GM19324 (cell line): ENCODE measurements around the gene LETM1.
A peak's percentile ranks its signal among the peaks of the same experiment; 100 is the strongest.

Experiments
- ATAC-seq: cut with Tn5 transposase; IDR thresholded peaks from one replicate; pipeline ENCODE4 v1.9.1; 2021; ENCODE audit warnings: mild to moderate bottlenecking, moderate library complexity; ENCODE audit not compliant: unreplicated experiment, low FRiP score

The LETM1 gene

DNA sequence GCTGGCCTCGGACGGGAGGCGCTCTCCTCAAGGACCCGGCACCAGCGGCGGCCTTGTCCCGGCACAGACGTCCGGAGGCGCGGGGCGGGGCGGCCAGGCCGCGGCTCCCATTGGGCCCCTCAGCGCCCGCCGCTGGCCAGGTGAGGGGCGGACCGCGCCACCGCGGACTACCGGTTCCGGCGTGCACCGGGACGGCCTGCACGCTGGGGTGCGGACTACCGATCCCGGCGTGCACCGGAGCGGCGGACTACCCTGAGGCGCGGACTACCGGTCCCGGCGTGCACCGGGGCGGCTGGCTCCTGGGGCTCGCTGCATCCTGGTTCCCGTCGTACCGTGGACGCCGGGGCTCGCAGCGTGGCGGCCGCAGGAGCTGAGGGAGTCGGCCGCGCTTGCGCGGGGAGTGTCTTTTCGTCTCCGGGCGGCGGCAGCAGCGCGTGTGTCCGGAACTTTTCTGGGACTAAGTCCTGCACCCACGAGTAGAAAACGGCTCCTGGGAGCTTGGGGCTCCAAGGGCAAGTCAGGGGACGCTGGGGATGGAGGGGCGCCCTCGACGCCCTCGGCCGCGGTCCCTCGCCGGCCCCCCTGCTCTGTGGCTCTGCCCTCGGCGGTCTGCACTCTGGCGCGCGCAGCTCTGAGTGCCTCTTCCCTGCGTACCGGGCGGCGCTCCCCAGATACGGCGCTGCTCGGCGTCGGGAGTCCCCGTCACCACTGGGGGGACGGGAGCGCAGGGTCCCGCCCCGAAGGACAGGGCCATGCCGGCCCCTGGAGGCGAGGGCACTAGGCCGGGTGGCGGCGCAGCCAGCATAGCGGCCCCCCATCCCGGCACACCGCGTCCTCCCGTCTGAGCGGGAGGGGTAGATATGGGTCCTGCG, at the start of gene LETM1:
TSS of gene LETM1 (minus strand) at position 86 of the 872 bp plus-strand sequence. CDS start 206 bp downstream, outside the sequence.
- peak; percentile 95 for ATAC-seq

DNA sequence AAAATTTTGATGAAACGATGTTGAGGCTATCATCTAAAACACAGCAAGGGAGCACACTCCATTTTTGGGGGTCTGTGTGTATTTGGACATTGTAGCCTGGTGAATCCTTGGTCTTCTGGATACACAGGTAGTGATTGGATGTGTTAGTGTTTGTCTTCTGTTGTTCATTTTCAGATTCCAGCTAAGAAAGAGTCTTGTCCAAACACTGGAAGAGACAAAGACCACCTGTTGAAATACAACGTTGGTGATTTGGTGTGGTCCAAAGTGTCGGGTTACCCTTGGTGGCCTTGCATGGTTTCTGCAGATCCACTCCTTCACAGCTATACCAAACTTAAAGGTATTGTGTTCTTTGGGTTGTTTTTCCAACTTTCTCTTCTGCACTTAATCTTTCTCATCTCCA, 48.1 kb upstream of the LETM1 start:
- ATAC-seq = no peak

DNA sequence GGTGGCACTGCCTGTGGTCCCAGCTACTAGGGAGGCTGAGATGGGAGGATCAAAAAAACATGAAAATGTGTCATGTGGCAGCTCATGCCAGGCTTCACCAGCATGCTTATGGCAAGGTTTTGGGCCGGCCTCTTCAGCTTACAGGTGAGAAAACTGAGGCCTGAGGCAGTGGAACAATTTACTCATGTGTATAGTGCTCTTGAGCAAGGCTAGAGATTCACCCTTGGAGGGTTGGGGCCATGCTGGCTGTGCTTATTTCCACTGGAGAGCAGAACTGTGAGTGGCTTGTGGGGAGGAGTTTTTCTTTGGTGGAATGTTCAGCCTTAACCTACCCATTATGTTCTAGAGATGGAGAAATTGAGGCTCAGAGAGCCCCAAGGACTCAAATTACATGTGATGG, 47.1 kb upstream of the LETM1 start:
- no peak for ATAC-seq

DNA sequence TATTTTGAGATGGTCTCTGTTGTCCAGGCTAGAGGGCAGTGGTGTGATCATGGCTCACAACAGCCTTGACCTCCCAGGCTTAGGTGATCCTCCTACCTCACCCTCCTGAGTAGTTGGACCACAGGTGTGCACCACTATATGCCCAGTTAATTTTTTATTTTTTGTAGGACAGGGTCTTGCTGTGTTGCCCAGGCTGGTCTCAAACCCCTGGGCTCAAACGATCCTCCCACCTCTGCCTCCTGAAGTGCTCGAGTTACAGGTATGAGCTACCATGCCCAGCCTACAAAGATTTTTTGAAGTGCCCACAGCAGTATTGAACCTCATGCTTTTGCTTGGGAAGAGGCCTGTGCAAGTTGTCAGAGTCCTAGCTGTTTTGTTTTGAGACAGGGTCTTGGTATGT, 46.3 kb upstream of the LETM1 start:
- no peak for ATAC-seq

DNA sequence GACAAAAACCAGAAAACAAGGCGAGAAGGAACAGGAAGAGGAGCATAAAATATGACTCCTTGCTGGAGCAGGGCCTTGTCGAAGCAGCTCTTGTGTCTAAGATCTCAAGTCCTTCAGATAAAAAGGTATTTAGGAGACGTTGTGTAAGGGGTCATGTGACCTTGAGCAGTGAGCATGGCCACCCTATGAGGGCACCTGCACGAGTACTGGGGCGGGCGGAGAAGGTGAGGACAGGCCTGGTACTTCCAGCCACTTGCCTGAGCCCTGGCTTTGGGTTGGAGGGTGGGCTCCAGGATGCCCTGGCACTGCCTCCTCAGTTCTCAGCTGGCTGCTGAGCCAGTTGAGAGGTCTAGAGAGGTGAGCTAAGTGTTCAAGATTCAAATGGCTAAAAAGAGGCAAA, 45.2 kb upstream of the LETM1 start:
- ATAC-seq = no peak

DNA sequence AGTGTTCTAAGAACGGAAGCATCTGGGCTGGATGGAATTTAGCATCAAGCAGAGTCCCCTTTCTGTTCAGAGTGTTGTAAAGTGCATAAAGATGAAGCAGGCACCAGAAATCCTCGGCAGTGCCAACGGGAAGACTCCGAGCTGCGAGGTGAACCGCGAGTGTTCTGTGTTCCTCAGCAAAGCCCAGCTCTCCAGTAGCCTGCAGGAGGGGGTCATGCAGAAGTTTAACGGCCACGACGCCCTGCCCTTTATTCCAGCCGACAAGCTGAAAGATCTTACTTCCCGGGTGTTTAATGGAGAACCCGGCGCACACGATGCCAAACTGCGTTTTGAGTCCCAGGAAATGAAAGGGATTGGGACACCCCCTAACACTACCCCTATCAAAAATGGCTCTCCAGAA, 44.7 kb upstream of the LETM1 start:
- ATAC-seq = no peak

DNA sequence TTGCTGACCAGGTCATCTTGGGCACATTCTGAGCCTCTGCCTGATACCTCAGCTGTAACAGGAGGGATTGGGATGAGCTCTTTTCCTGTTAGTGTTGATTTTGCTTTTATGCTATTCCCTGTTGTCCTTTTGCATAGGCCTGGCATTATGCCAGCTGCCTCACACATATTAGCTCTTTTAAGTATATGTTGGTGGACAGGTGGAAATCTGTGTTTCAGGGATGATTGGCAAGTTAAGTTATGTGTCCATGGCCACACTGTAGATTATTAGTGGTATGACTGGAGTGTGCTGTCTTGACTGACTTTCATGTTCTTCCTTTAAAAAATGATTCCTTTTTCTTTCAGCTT, 44.1 kb upstream of the LETM1 start:
- no peak for ATAC-seq

DNA sequence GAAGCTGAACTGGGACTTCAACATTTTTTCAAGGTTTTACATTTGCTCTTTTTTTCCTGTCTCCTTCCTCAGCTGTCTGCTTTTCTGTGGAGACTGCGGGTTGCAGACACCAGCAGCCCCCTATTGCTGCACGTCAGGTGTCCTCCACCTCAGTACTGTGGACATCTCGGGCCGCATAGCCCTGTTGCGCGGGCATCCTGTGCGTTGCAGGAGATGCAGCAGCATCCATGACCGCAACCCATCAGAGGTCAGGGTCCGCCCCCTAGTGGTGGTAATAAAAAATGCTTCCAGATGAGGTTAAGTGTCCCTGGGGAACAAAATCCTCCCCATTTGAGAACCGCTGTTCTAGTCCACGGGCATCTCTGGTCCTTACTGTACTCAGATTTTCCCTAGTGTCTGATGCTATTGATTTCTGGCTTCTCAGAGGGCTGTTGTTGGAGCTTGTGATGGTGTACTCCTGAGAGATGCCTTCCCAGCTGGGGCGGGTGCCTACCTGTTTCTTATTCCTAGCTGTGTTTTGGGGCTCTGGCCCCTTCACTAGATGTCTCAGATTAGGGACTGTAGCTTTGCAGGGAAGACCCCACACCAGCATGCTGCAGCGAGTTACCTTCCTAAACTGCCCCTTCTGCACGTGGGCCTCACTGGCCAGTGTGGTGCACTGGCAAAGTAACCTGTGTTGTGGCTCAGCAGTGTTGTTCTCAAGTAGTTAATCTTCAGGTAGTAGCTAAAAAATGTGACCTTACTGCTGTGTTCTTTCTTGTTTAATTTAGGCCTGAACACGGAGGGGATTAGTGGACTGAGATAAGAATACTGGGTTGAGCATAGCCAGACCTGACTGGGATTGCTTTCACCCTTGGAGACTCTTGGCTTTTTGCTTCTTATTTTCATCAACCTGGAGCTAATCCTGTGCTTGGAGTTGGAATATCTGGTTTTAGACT, 43.5 kb upstream of the LETM1 start:
- peak; percentile 79 for ATAC-seq

DNA sequence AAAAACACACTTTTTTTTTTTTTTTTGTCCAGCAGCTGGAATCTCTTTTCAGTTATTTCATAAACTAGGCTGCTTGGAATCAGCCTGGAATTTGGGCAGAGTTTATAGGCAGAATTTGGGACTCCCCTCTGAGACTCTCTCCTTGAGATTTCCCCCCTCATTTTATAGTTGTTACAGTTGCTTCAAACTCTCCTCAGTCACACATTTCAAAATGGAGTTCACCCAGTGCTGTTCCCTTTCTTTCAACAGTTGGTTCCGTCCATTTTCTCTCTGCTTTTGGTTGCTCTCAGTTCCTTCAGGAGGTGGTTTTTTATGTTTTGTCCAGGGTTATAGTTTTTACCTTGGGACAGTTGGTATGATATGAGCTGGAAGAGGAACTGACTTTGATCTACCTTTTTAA, 42.7 kb upstream of the LETM1 start:
- ATAC-seq = no peak

DNA sequence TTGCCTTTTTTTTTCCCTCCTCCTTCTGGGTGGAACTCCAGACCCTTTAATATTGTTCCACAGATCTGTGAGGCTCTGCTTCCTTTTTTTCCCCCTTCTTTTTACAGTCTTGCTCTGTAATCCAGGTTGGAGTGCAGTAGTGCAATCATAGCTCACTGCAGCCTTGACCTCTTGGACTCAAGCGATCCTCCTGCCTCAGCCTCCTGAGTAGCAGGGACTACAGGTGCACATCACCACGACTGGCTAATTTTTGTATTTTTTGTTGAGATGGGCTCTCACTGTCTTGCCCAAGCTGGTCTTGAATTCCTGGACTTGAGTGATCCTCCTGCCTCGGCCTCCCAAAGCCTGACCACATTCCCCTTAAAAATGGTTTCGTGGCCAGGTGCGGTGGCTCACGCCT, 42.1 kb upstream of the LETM1 start:
- ATAC-seq = no peak

DNA sequence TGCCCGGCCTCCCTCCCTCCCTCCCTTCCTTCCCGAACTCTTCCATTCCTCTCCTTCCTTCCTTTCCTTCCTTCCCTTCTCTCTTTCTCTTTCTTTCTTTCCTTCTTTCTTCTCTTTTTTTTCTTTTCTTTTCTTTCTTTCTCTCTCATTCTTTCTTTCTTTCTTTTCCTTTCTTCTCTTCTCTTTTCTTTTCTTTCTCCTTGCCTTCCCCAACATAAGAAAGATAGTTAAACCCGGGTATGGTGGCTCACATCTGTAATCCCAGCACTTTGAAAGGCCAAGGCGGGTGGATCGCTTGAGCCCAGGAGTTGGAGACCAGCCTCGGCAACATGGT, 40.7 kb upstream of the LETM1 start:
- ATAC-seq = no peak

DNA sequence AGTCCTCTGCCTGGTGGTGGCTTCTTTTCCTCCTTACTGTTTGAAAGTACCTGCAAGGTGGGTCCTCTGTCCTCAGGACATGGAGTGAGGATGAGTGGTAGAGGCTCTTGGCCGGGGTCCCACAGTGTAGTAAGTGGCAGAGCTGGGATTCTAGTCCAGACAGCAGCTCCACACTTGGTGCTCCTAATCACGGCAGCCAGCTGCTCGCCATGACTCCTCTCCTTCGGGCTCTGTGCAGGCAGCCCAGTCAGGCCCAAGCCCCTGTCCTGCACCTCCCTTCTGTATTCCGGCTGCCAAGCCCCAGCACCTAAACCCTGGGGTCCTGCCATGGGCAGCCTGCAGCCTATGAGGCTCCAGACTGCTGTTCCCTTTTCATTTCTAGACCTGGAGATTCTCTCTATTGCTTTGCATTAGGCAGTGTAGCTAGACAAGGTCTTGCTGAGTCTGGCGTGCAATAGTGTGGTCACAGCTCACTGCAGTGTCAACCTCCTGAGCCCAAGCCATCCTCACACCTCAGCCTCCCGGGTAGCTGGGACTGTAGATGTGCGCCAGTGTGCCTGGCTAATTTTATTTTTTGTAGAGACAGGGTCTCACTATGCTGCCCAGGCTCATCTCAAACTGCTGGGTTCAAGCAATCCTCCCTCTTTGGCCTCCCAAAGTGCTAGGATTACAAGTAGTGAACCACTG, 40.2 kb upstream of the LETM1 start:
- ATAC-seq = no peak

DNA sequence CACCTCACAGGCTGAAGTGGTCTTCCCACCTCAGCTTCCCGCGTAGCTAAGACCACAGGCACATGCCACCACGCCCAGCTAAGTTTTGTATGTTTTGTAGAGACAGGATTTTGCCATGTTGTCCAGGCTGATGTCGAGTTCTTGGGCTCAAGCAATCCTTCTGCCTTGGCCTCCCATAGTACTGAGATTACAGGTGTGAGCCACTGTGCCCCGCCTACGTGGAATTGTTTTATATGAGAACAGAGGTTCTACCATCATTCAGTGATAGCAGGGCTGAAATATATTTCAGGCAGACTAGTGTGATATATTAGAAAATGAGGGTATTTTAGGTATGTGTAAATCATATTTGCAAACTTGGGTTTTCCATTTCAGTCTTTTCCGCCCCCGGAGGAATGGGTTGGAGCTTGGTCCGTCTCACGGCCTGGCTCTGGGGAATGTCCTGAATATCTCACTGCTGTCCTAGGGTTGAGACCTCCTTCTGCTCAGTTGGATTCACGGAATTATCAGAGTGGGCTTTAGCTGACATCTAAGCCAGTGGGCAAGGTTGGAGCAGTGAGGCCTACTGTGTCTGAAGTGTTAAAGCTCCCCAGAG, 35.1 kb upstream of the LETM1 start:
- no peak for ATAC-seq

DNA sequence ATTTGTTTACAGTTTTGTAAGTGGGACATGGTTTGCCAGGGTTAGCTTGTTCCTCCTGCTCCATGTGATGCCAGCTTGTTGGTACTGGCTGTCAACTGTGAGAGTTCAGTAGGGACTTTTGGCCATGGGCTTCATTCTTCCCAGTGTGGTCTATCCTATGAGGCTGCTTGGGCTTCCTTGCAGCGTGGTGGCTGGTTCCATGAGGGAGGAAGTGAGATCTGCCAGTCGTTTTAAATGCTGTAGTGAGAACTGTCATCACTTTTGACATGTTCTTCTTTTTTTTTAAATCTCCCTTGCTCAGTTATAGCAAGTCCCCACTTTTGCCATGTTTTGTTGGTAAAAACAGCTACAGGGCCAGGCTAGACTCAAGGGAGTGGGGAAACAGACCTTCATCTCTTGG, 31.1 kb upstream of the LETM1 start:
- no peak for ATAC-seq

DNA sequence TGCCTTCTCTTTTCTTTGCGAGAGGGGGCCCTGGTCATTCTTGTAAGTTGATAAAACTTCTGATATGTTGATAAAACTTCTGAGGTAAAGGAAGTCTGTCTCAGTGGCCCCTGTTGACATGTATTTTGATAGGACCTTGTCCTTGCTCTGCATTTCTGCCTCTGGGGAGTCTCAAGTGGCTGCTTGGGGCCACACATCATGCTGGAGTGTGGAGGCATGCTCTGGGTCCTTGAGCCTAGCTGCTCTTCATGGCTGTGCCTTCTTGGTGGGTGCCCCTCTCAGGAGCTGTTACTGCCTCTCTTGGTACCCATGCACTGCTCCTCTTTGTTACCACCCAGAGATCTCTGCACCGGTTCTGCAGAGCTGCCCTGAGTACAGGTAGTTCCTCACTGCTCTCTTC, 29.5 kb upstream of the LETM1 start:
- ATAC-seq = no peak

DNA sequence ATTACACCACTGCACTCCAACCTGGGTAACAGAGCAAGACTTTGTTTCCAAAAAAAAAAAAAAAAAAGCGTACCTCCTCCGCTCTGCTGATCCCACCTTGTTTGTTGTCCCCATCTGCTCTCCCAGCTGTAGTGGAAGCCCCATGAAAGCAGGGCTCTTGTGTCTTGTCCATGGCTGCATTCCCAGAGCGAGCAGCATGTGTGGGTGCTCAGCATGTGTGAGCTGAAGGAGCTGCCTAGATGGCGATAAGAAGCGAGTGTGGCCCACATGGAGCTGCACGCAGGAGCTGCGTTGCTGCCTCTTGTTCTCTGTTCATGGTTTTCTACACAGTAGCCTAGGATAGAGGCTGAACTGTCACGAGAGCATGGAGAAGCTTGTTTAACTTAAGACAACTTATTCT, 27.6 kb upstream of the LETM1 start:
- ATAC-seq = no peak

DNA sequence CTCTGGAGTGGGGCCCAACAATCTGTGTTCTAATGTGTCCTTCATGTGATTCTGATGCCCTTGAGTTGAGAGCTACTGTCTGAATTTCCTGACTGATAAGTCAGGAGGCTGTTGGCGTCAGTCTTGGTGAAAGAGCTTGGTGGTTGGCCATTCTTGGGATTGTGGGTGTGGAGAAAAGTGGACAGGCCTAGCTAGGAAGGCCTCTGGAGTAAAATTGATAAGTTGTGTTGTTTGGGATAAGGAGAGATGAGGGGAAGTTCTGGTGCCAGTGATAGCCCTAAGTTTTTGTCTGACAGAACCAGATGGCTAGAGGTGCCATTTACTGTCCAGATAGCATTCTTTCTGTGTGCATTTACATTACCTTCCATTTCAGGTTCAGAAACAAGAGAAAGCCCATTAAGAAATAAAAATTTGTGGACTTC, 26.9 kb upstream of the LETM1 start:
- ATAC-seq = no peak

DNA sequence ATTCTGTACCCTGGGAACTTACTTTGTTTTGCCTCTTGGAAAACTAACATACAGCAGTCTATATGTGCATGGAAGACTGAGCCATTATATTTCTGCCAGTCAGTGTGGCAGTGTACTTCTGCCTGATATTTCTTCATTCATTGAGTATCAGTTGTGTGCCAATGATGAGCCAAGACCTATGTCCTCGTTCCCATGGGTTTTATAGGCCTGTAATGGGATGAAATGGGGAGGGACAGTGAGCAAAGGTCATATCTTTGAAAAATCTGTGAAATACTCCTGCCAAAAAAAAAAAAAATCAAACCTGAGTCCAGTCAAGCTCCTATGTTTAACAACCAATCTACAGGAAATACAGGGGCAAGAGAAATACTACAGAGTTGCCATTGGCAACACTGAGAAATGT, 24.4 kb upstream of the LETM1 start:
- no peak for ATAC-seq

DNA sequence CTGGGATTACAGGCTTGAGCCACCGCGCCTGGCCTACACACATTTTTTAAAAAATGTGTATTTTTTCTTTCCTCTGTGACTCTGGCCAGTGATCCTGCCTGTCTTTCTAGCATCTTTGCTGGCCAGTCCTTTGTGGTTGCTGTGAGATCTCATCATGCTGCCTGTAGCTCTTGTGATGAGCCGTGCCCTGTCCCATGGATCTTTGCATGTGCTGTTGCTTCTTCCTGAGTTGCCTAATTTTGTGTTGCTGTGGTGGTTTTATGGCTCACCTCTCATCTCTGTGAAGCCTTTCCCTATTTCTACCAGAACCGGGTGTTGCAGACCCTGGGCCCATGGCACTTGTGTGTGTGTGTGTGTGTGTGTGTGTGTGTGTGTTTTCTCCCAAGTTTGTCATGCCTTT, 23.5 kb upstream of the LETM1 start:
- ATAC-seq = no peak

DNA sequence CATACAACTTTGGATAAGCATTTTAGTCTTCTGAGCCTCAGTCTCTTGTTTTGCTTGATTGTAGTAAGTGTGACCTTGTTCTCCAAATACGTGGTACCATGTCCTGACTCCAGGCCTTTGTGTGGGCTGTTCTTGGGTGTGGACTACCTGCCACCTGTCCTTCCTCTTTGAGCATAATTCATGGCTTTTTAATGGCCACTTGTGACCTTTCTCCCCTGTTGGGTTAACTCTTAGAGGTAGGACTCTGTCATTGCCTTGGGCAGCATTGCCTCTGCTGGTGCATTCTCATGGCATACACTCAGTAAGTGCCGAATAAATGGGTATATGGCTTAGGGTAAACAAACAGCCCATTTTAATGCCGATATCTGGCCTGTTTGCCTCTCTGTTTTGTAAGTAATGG, 18.2 kb upstream of the LETM1 start:
- ATAC-seq = no peak

DNA sequence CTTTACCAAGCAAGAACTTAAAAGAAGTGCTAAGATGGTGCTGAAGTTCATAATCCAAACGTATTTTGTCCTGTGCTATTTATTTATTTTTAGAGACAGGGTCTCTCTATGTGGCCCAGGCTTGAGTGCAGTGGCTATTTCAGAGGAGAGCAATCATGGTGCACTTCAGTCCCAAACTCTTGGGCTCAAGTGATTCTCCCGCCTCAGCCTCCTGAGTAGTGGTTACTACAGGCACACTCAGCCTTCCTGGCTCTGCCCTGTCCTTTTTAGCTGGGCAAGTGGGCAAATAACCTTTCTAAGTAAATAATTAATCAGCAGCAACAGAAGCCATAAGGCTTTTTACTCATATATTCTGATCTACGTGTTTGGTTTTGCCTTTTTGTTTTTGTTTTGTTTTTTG, 17.8 kb upstream of the LETM1 start:
- no peak for ATAC-seq
